ENCODE measurements around the gene FYN. TPM values are rescaled to one million over a fixed set of nuclear protein-coding genes. Genes with fewer than 3 reads are reported as not detected.

FYN gene
- total and polyA plus RNA-seq, 2 of the 8 experiments (the other 6 are each of a cell fraction or from before 2014, with no cell fraction given), result 46.8 to 97.2 TPM

DNA sequence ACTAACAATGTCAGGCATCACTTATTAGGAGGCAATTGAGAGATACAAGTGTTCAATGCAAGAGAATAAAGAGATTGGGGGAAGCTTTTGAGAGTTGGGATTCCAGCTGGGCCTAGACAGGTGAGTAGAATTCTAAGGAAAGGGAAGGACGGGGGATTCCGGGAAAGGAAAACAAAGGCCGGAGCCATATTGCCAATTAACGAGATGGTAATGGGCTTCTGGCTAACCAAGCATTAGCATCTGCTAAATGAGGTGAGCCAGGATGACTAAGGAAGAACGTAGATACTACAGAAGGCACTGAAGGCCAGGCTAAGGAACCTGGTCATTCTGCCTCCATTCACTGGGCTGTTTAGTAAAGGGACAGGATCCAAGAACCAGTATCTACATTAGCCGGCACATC is 10.5 kb downstream of the FYN start:
- Histone ChIP-seq H2BK5ac (ENCODE audit: low read depth, low read length) (peak overlapping the region; percentile 22; the same call in 1 of the 2 replicates), H3K56ac (replicated peaks; ENCODE audit: insufficient read length, low read depth, low read length) (no peak overlapping the region), H3K9me3 (ENCODE audit: insufficient read depth in 2 of 2, low read depth in 1 of 2, low read length in 1 of 2) (no peaks in the 10 kb centered on the region), H2AK5ac (ENCODE audit: low read depth, low read length) (no peak overlapping the region), H3K36me3 (ENCODE audit: control insufficient read depth in 2 of 4, insufficient read depth in 4 of 4, low read length in 3 of 4) (no peaks in the 10 kb centered on the region), H3K23ac (ENCODE audit: insufficient read length) (no peak overlapping the region), H4K91ac (replicated peaks; ENCODE audit: insufficient read length, low read length) (no peak overlapping the region), H3K4me1 (replicated peaks in 1 of 4; ENCODE audit: control insufficient read depth in 3 of 4, insufficient read depth in 4 of 4, low read length in 3 of 4) (peaks cover 9 to 46% (median 35%) of the 10 kb centered on the region in 4 experiments; a peak in 6 of 7 replicates), H3K14ac (ENCODE audit: insufficient read length) (no peak overlapping the region), H2BK120ac (replicated peaks; ENCODE audit: low read depth, low read length) (no peak overlapping the region), H3K4me2 (ENCODE audit: insufficient read depth in 1 of 2, low read depth in 2 of 2, low read length in 2 of 2) (peak overlapping the region; percentile 24 to 45; a peak in 3 of 4 replicates), H4K5ac (ENCODE audit: insufficient read length, low read depth, low read length) (peak overlapping the region; percentile 8), H3K23me2 (ENCODE audit: low read depth, low read length) (no peaks in the 10 kb centered on the region; the same call in 1 of the 2 replicates), H3K27me3 (replicated peaks in 1 of 4; ENCODE audit: control insufficient read depth in 3 of 4, extremely low read depth in 1 of 4, insufficient read depth in 3 of 4, low read length in 3 of 4) (no peaks in the 10 kb centered on the region), H2BK12ac (ENCODE audit: low read depth, low read length) (peak overlapping the region; percentile 86), H3K27ac (ENCODE audit: low read depth, low read length) (no peak overlapping the region), H3K79me1 (ENCODE audit: low read depth, low read length) (peaks cover 4% of the 10 kb centered on the region; the same call in 1 of the 2 replicates), H3K79me2 (ENCODE audit: control insufficient read depth in 1 of 2, insufficient read depth in 2 of 2, low read length in 2 of 2) (peaks cover 1 to 95% of the 10 kb centered on the region in 2 experiments), H3K4ac (replicated peaks; ENCODE audit: insufficient read length, low read depth, low read length) (no peak overlapping the region), H3K18ac (ENCODE audit: extremely low read depth, low read length) (no peak overlapping the region), H4K20me1 (replicated peaks in 1 of 2; ENCODE audit: control insufficient read depth in 1 of 2, insufficient read depth in 2 of 2, low read length in 2 of 2) (no peaks in the 10 kb centered on the region), H2AFZ (ENCODE audit: low read length) (no peak overlapping the region), H4K8ac (ENCODE audit: extremely low read depth, insufficient read depth, low read length) (no peak overlapping the region), H2BK20ac (ENCODE audit: low read length) (no peak overlapping the region), H3K9ac (replicated peaks in 1 of 4; ENCODE audit: extremely low read depth in 1 of 4, low read depth in 3 of 4, low read length in 3 of 4) (no peak overlapping the region), H2BK15ac (ENCODE audit: low read length) (no peak overlapping the region), H3K4me3 (ENCODE audit: extremely low read depth in 1 of 4, insufficient read depth in 2 of 4, low read depth in 3 of 4, low read length in 4 of 4) (no peak overlapping the region)
- WGBS, 2 experiments (ENCODE audit: extremely low coverage in 1 of 2, insufficient coverage in 1 of 2, insufficient read length in 1 of 2, insufficient replicate concordance in 2 of 2, low coverage in 1 of 2, low lambda C conversion rate in 2 of 2, missing lambda C conversion rate in 1 of 2), result 61% methylated on average over 6 of the region's 6 CpGs; no CpG with 5 or more reads in 1 of the 2 experiments
- POLR2A ChIA-PET (ENCODE audit: partially characterized antibody), result interaction anchor here (1.2 to 1.4 kb wide), 2 partner anchors 15 to 17 kb away, joined by 3 read pairs; no protein-coding TSS in a partner anchor
- peak; percentile 78 for FAIRE-seq
- no peak for DNase-seq (ENCODE audit: low read depth in 1 of 2, low spot score in 2 of 2)
- CTCF ChIA-PET (ENCODE audit: partially characterized antibody), result interaction anchor here (1.3 to 2.1 kb wide), 3 partner anchors 13 to 150 kb away, joined by 4 to 7 read pairs (median 5); no protein-coding TSS in a partner anchor
- no peak for TF ChIP-seq KDM5A (IDR thresholded peaks at IDR 0.05; ENCODE audit: low read length)
- TF ChIP-seq JUND (IDR thresholded peaks at IDR 0.05; ENCODE audit: low read length), result no peak
- TF ChIP-seq, protein P1, sequence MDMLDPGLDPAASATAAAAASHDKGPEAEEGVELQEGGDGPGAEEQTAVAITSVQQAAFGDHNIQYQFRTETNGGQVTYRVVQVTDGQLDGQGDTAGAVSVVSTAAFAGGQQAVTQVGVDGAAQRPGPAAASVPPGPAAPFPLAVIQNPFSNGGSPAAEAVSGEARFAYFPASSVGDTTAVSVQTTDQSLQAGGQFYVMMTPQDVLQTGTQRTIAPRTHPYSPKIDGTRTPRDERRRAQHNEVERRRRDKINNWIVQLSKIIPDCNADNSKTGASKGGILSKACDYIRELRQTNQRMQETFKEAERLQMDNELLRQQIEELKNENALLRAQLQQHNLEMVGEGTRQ (IDR thresholded peaks at IDR 0.05; ENCODE audit: low read length), result no peak
- TF ChIP-seq CEBPB (IDR thresholded peaks at IDR 0.05; ENCODE audit: low read depth, low read length), result no peak
- no peak for TF ChIP-seq PHF8 (conservative IDR thresholded peaks at IDR 0.05; ENCODE audit: low read depth, low read length)
- peak; percentile 34; the same call in 1 of the 2 replicates for TF ChIP-seq MAFK (IDR thresholded peaks at IDR 0.05; ENCODE audit: low read depth, low read length)
- 0 out of 2 replicates have a peak, but pooled peaks have one; percentile 18 for TF ChIP-seq YY1 (IDR thresholded peaks at IDR 0.05; ENCODE audit: low read depth, low read length)
- no peak for TF ChIP-seq CHD1 (IDR thresholded peaks at IDR 0.05; ENCODE audit: low read depth, low read length)
- TF ChIP-seq FOSL1 (IDR thresholded peaks at IDR 0.05; ENCODE audit: insufficient read depth, low read depth, low read length), result no peak
